ENCODE data around the gene PDSS2. TPM values are rescaled to one million over a fixed set of nuclear protein-coding genes. Genes with fewer than 3 reads are reported as not detected.

The PDSS2 gene
- polyA plus RNA-seq, 1 donor (not counting 4 experiments of a cell fraction or from before 2014, with no cell fraction given): 12.5 TPM

DNA sequence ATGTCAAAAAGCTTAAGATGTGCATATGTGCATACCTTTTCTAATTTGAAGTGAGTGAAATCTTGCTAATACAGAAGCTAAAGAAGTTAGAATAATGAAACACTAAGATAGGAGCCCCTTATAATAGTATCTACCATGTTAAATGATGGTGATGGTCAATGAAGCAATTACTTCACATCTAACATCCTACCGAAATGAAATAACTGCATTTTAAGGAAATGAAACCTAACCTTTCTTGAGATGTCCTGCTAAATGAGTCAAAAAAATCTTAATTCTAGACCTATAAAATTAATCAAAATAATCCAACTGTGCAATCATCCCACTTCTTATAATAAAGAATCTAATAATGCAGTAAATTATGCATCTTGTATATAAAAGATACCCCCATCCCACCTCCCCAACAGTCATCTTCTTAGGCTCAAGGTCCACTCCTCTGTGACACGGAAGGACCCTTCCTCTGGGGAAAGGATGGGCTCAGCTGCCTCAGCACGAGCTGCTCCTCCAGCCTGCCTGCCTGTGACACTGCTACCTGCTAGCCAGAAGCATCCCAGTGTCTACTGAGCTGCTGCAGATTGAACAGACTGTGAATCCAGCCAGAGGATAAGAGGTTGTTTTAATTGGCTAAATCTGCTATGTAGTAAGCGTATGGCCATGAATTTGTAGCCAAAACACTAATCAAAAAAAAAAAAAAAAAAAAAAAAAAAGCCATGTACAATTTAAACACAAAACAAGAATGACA, 214.5 kb downstream of the PDSS2 start:
- no peaks in the 10 kb centered on the region for H4K20me1 ChIP-seq (ENCODE audit: control insufficient read depth, extremely low read depth, insufficient read depth, low read length)
- H3K4me2 ChIP-seq (ENCODE audit: control insufficient read depth, extremely low read depth, insufficient read depth, low read depth, low read length): no peak overlapping the region
- H3K9me3 ChIP-seq (ENCODE audit: control insufficient read depth, low read depth, low read length): no peaks in the 10 kb centered on the region
- FAIRE-seq (no peak), DNase-seq (ENCODE audit: low read depth, low spot score) (no peak)
- H3K4me3 ChIP-seq (ENCODE audit: control insufficient read depth in 2 of 3, extremely low read depth in 1 of 3, insufficient read depth in 2 of 3, low read depth in 1 of 3, low read length in 3 of 3): no peak overlapping the region
- H3K36me3 ChIP-seq (ENCODE audit: control insufficient read depth in 2 of 2, extremely low read depth in 1 of 2, insufficient read depth in 2 of 2, low read length in 2 of 2): no peaks in the 10 kb centered on the region
- dilution Hi-C loops (cut with MboI; ENCODE audit: extremely low pct_ligation_motif_present, low sequenced_read_pairs): no loop called here
- H3K9ac ChIP-seq (ENCODE audit: control insufficient read depth, extremely low read depth, insufficient read depth, low read length): no peak overlapping the region
- H3K9me1 ChIP-seq (ENCODE audit: control insufficient read depth, extremely low read depth, insufficient read depth, low read length): no peaks in the 10 kb centered on the region
- H3K27ac ChIP-seq (ENCODE audit: control insufficient read depth, insufficient read depth, low read length): no peak overlapping the region
- H2AFZ ChIP-seq (ENCODE audit: control insufficient read depth, low read length): no peak overlapping the region
- peaks cover 21% of the 10 kb centered on the region for H3K4me1 ChIP-seq (ENCODE audit: control insufficient read depth, extremely low read depth, insufficient read depth, low read length)
- TF ChIP-seq, protein P1, sequence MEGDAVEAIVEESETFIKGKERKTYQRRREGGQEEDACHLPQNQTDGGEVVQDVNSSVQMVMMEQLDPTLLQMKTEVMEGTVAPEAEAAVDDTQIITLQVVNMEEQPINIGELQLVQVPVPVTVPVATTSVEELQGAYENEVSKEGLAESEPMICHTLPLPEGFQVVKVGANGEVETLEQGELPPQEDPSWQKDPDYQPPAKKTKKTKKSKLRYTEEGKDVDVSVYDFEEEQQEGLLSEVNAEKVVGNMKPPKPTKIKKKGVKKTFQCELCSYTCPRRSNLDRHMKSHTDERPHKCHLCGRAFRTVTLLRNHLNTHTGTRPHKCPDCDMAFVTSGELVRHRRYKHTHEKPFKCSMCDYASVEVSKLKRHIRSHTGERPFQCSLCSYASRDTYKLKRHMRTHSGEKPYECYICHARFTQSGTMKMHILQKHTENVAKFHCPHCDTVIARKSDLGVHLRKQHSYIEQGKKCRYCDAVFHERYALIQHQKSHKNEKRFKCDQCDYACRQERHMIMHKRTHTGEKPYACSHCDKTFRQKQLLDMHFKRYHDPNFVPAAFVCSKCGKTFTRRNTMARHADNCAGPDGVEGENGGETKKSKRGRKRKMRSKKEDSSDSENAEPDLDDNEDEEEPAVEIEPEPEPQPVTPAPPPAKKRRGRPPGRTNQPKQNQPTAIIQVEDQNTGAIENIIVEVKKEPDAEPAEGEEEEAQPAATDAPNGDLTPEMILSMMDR (optimal IDR thresholded peaks at IDR 0.05 in 1 of 3, IDR thresholded peaks at IDR 0.05 in 1 of 3, conservative IDR thresholded peaks at IDR 0.05 in 1 of 3; ENCODE audit: extremely low read depth in 1 of 3, insufficient read depth in 2 of 3, low read length in 3 of 3): no peak
- TF ChIP-seq EZH2 (IDR thresholded peaks at IDR 0.05; ENCODE audit: low read length): no peak
- H3K27me3 ChIP-seq (ENCODE audit: control insufficient read depth, extremely low read depth, insufficient read depth, low read length): no peaks in the 10 kb centered on the region
- H3K79me2 ChIP-seq (ENCODE audit: control insufficient read depth, insufficient read depth, low read length): no peaks in the 10 kb centered on the region

- no peak for TF ChIP-seq EZH2 (IDR thresholded peaks at IDR 0.05; ENCODE audit: low read length)
- TF ChIP-seq, protein P1 (optimal IDR thresholded peaks at IDR 0.05 in 1 of 3, IDR thresholded peaks at IDR 0.05 in 1 of 3, conservative IDR thresholded peaks at IDR 0.05 in 1 of 3; ENCODE audit: extremely low read depth in 1 of 3, insufficient read depth in 2 of 3, low read length in 3 of 3): no peak
- Histone ChIP-seq H2AFZ (ENCODE audit: control insufficient read depth, low read length) (no peak overlapping the region), H3K9me1 (ENCODE audit: control insufficient read depth, extremely low read depth, insufficient read depth, low read length) (no peaks in the 10 kb centered on the region), H3K4me3 (ENCODE audit: control insufficient read depth in 2 of 3, extremely low read depth in 1 of 3, insufficient read depth in 2 of 3, low read depth in 1 of 3, low read length in 3 of 3) (no peak overlapping the region), H3K27ac (ENCODE audit: control insufficient read depth, insufficient read depth, low read length) (no peak overlapping the region), H3K27me3 (ENCODE audit: control insufficient read depth, extremely low read depth, insufficient read depth, low read length) (no peaks in the 10 kb centered on the region), H3K4me2 (ENCODE audit: control insufficient read depth, extremely low read depth, insufficient read depth, low read depth, low read length) (no peak overlapping the region), H4K20me1 (ENCODE audit: control insufficient read depth, extremely low read depth, insufficient read depth, low read length) (no peaks in the 10 kb centered on the region), H3K36me3 (ENCODE audit: control insufficient read depth in 2 of 2, extremely low read depth in 1 of 2, insufficient read depth in 2 of 2, low read length in 2 of 2) (no peaks in the 10 kb centered on the region), H3K9ac (ENCODE audit: control insufficient read depth, extremely low read depth, insufficient read depth, low read length) (no peak overlapping the region), H3K4me1 (ENCODE audit: control insufficient read depth, extremely low read depth, insufficient read depth, low read length) (peaks cover 21% of the 10 kb centered on the region), H3K9me3 (ENCODE audit: control insufficient read depth, low read depth, low read length) (no peaks in the 10 kb centered on the region), H3K79me2 (ENCODE audit: control insufficient read depth, insufficient read depth, low read length) (no peaks in the 10 kb centered on the region)
- FAIRE-seq (peak; percentile 48), DNase-seq (ENCODE audit: low read depth, low spot score) (no peak)
- dilution Hi-C loops (cut with MboI; ENCODE audit: extremely low pct_ligation_motif_present, low sequenced_read_pairs): no loop called here
These were observed 215.2 kb downstream of the PDSS2 start for GRCh38 chr6:107244082-107244741.

Measured in keratinocyte (primary cell).